ENCODE measurements around the gene LILRB5.
"Not testable (repeated sequence)": the region's sequence is repeated elsewhere in the genome, so short reads cannot be mapped to it uniquely, and the experiment has no call there.

The LILRB5 gene

DNA sequence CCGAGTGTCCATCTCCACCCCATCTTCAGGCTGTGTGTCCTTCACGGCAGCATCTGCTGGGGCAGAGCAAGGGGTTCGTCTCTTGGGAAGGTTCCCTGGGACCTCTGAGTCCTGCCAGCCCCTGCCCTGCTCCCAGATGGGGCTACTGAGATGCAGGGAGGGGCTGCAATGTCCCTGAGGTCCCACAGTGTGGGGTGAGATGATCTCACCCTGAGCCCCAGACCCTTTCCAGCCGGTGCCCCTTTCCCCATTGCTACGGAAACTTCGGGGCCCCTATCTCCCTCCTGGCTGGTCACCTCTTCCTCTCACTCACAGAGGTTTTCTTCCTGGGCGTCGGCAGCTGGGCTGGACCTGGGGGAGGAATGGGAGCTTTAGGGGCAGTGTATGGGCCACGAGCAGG lies 18.9 kb upstream of the LILRB5 start:
- no peak for DNase-seq (ENCODE audit: low spot score)

DNA sequence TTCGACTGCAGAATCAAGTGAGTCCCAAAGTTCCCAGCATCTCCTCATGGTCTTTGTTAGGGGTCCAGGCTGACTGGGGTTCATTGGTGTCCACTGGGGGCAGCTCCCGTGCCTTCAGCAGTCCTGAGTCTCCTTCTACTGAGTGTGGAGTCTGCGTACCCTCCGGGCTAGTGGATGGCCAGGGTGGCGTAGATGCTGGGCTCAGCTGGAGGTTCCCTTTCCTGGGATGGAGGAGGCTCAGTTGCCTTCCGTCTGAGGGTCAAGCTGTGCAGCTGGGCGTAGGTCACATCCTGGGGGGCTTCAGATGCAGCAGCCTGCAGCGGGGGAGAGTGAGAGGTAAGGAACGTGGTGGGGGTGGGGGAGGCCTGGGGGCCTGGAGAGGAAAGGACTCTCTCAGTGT lies 17.4 kb upstream of the LILRB5 start:
- DNase-seq (ENCODE audit: low spot score) = not testable (repeated sequence)

DNA sequence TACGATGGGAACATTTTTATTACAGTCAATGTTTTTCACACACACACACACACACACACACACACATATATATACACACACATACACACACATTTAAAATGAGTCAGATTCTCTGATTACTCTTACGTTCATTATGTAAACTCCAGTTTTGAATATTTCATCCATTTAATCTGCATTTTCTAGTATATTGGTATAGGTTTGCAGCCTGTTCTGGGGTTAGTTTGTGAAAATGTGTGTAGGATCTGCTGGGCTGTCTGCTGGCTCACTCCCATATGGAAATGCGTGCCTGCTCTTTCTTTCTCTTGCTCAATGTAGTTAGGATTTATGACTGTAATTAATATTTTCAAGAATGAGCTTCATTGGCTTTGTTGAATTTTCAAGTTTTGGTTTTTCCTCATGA lies 16.7 kb upstream of the LILRB5 start:
- no peak for DNase-seq (ENCODE audit: low spot score)

DNA sequence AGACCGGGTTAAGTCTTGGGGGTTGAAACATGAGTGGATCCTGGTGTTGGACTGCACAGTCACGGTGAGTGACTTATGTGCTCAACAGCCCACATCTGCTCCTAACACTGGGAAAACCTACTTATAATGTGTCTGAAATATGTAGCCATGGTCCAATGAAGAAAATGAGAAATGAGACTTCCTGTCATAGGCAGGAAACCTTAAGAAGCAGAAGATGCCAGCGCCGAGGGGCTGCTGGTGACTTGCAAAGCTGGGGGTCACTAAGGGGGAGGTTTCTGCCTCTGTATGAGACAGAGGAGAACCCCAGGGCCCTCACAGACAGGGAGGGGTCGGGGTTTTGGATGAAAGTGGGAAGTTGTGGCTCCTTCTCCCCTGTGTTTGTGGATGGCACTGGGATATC lies 15.1 kb upstream of the LILRB5 start:
- not testable (repeated sequence) for DNase-seq (ENCODE audit: low spot score)

DNA sequence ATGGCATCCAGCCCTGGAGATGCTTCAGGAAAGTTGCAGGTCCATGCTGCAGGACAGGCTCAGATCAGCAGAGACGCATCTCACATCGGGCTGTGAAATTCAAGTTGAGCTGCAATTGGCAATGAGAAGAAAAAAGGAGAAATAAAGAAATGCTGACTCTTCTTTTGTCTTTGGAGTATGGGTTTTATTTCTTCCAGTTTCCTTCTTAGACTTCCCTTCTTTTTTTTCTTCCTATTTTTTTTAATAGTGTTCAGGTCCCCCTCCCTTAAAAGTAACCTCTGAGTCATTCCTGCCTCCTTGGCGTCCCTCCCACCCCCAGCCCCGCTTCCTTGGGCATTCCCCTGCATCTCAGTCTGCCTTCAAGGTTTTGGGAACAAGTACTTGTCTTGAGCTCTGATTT lies 14.5 kb upstream of the LILRB5 start:
- not testable (repeated sequence) for DNase-seq (ENCODE audit: low spot score)

DNA sequence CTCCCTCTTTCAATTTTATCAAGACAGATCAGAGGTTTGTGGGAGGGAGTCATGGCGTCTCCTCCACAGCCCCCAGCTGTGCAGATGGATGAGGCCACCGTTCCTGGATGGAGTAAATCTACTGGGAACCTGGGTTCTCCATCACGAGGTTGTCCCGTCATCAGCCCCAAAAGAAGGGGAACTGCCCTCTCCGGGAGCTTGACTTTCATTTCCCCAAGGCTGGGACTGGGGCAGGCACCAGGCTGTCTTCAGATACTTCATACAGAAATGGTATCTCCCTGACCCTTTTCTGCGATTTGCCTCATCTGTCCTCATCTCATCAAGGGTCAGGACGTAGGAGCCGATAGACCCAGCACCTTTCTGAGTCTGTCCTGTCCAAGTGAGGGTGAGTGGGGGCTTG lies 14.0 kb upstream of the LILRB5 start:
- no peak for DNase-seq (ENCODE audit: low spot score)

DNA sequence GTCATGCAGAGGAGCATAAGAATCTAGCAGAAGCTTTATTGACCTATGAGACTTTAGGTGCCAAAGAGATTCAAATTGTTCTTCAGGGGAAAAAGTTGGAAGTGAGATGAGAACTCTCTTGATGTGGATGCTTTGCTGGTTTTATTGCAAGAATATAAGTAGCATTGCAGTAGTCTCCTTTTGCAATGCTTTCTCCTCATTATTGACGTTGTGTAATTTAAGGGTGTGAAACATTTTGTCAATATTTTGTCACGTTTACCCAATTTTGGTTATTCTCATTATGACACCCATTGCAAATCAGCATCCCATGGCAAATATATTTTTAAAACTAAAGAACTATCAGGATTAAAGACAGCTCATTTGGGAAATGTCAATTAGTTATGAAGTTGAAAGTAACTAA lies 11.9 kb upstream of the LILRB5 start:
- no peak for DNase-seq (ENCODE audit: low spot score)

DNA sequence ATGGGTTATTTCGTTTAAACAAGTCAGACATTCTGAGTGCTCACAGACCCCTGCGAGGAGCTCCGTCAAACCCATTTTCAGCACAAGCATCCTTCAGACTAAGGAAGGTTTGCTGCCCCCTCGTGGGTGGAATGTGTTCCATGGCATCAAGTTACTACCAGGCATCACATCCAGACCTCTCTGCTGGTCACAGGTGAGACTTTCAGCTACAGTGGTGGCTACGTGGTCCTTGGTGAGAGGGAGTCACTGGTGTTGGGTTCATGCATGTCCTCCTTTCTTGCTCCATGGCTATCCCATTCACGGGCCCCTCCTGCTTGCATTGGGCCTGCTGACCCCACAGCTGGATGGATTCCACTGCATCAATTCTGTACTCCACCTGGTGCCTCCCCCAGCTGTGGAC lies 9.1 kb upstream of the LILRB5 start:
- peak; percentile 52 for DNase-seq (ENCODE audit: low spot score)

DNA sequence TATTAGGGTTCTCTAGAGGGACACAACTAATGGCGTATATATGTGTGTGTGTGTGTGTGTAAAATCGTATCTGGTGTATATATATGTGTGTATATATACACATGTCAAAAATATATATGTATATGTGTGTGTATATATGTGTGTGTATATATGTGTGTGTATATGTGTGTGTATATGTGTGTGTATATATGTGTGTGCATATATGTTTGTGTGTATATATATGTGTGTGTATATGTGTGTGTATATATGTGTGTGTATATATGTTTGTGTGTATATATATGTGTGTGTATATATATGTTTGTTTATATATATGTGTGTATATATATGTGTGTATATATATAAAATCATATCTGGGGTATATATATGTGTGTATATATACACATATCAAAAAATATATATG lies 5.4 kb upstream of the LILRB5 start:
- DNase-seq (ENCODE audit: low spot score) = no peak

DNA sequence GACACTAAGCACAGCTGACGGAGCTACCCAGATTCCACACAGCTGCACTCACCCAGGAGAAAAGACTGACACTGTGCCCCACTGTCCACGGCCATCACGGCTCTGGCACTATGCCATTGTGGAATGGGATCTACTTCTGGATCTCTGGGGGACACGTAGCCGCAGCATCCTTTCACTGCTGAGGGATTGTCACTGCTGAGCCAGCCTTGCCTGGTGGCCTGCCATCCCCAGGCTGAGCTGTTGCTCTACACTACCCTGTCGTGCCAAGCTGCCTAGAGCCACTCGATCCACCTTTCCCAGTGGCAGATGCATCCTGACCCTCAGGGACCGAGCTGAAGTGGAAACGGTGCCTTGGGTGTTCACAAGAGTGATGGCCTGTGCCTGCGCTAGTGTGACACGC lies 5.0 kb upstream of the LILRB5 start:
- no peak for DNase-seq (ENCODE audit: low spot score)

DNA sequence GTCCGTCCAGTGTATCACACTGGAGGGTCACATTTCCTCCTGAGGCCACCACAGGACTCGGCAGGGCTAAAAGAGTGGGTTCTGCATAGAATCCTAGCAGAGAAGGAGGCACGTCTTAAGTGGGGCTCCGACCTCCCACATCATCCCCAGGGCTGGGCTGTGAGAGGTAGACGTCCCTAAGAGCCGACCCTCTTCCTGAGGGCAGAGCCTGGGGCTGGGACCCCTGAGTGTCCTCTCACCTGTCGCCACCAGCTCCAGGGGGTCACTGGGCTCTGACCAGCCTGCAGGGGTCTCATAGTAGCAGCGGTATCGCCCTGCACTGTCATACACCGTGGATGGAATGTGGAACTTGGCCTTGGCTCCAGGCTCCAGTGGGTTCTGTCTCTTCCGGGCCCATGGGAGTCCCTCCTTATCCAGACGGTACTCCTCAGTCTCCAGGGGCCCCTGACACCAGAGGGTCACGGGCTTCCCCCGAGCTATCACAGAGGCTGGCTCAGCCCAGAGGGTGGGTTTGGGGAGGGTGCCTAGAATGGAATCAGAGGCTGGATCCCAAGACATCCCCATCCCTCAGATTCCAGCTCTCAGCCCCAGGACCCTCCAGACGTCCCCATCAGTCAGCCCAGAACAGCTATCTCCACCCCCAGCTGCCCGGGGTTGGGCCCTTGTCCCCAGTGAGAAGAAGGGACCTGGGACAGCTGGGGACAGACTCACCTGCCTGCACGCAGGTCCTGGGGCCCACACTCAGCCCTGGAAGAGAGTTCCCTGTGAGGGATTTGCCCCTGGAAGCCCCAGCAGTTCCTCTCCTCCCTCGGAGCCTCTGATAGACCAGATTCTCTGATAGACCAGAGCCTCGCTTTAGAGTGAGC lies 590 bp downstream of the LILRB5 start:
- no peak for DNase-seq (ENCODE audit: low spot score)

DNA sequence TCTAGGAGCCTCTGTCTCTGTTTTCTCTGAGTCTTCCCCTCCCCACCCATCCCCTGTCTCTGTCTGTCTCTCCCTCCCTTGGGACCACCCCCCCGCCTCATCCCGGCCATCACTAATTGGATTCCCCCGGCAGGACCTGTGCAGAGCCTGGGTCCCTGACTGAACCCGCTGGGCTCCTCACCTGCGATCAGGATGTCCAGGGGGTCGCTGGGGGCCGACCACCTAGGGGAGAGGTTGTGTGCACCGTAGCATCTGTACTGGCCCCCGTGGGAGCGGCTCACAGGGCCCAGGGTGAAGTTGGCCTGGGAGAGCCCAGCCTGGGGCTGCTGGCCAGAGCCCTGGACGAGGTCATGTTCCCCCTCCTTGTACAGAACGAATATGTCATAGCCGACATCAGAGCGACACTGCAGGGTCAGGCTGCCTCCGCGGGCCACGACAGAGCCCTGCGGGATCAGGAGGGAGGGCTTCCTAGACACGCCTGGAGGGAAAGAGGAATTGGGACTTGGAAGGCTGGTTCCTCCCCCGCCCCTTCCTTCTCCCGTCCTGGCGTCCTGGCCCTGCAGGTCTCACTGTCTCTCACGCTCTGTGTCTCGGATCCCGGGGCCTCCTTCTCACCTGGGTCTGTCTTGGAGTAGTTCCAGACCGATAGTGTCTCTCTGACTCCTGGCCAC lies 1.8 kb downstream of the LILRB5 start:
- DNase-seq (ENCODE audit: low spot score) = no peak

DNA sequence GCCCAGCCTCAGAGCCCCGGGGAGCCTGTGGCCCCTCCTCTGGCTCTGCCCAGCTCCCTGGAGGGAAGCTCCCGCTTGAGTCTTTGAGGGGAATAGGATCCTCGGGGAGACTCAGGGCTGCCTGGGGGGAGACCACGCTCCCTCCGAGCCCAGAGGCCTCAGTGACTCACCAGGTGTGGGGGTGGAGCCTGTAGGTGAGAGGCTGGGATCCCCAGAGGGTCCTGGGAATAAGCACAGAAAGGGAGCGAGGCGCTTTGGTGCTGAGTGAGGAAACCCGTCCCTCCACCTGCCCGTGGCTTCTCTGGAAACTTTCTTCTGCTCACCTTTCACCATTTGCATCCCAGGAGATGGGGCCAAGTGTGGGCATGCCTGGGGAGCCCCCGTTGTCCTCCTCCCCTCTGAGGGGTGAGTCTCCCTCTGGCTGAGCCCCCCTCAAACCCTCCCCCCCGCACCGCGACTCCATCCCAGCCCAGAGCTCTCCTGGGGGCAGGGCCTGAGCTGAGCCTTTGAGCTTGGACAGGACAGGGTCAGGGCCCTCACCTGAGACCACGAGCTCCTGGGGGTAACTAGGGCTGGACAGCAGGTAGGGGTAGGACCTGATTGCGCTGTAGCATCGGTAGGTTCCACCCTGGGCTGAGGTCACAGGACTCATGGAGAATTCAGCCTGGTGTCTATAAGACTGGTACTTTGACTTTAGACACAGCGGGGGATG lies 2.7 kb downstream of the LILRB5 start:
- no peak for DNase-seq (ENCODE audit: low spot score)

DNA sequence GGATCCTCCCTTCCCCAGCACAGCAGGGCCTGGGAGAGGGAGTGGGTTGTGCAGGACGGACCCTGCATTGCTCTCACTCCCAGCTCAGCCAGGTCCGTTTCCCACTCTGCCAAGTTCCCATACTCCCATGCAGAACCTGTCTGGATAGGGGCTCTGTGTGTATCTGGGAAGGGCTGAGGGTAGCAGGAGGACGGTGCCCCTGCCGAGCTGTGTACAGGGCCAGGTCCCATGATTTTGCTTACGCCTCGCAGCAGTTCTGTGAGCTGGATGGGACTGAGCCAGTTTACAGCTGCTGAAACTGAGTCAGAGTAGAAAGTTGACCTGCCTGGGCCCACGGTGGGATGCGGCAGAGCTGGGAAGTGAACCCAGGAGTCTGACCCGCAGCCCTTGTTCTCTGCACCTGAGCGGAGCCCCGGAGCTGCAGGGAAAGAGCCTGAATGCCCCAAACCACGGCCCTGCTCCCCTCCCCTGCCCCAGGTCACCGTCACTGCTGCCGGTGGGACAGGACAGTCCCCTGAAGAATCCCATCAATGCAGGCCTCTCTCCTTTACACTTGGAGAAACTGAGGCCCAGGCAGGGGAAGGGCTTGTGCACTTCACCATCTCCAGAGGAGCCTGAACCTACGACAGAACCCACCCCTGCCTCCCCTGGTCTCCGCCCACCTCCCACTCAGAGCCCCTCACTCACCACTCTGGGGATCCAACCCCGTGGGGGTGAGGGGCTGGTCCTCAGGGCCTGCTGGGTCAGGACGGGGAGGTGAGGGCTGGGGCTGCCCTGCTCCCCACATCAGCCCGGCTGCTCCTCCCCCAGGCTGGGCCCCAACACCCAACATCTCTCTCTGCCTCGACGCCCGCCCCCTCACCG lies 3.5 kb downstream of the LILRB5 start:
- no peak for DNase-seq (ENCODE audit: low spot score)

DNA sequence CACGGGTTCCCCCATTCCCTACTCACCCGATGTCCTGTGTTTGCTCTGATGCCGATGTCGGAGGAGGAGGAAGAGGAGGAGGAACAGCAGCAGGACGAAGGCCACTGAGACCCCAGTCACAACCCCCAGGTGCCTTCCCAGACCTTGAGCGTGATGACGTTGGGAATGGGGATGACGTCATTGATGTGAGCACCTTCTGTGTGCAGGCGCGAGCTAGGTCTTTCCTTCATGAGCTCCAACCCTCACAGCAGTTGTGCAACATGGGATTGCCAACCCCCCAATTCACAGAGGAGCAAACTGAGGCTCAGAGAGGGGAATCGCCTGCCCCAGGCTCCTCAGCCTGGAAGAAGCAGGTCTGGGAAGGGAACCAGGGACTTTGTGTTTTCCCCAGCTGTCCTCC lies 4.2 kb downstream of the LILRB5 start:
- DNase-seq (ENCODE audit: low spot score) = no peak

DNA sequence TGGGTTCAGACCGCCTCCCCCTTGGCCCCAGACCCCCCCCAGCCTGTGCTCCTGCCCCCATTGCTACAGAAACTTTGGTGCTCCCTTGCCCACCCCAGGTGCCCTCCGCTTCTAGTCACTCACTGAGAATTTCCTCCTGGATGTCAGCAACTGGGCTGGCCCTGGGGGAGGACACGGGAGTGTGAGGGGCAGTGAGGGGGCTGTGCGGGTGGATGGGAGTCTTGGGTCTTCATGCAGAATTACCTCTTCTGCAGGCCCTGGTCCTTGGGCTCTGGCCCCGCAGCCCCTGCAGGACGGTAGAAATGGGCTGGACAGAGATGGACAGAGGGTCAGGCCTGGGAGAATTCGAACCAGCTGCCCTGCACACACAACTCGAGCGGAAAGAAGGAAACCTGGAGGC lies 4.8 kb downstream of the LILRB5 start:
- no peak for DNase-seq (ENCODE audit: low spot score)

DNA sequence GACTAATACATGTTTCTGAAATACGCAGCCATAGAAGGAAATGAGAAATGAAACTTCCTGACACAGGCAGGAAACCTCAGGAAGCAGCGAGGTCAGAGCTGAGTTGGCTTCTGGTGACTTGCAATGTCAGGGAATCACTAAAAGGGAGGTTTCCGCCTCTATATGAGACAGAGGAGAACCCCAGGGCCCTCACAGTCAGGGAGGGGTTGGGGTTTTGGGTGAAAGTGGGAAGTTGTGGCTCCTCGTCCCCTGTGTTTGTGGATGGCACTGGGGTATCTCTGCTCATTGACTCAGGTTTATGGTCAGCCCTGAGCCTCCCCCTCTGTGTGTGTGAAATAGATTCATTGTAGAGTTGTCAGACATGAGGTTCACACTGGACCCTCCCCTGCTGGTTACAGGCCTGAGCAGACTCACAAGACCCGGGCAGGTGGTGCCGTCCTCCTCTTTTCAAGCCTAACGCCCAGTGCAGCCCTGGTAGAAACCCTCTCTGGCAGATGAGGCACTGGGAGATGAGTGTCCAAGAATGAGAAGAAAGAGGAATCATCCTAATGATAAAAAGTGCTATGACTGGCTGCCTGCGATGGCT lies 9.0 kb downstream of the LILRB5 start:
- DNase-seq (ENCODE audit: low spot score) = no peak

DNA sequence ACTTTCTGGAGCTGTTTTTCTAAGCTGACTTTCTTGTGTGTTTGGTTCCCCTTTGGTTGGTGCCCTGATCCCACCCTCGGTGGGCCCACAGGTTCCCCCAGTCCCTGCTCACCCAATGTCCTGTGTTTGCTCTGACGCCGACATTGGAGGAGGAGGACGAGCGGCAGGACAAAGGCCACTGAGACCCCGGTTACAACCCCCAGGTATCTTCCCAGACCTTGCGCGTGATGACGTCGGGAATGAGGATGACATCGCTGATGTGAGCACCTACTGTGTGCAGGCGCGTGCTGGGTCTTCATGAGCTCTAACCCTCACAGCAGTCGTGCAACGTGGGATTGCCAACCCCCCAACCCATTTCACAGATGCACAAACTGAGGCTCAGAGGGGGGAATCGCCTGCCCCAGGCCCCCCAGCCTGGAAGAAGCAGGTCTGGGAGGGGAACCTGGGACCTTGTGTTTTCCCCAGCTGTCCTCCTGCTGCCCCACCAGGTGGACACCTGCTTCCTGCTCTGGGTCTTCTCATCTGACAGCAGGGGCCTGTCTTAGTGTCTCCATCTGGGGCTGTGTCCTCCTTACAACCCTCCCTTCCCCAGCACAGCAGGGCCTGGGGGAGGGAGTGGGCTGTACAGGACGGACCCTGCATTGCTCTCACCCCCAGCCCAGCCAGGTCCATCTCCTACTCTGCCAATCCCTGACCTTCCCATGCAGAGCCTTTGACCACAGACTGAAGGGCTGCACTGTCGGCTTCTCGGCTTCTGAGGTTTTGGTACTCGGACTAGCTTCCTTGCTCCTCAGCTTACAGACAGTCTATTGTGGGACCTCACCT lies 9.8 kb downstream of the LILRB5 start:
- no peak for DNase-seq (ENCODE audit: low spot score)

DNA sequence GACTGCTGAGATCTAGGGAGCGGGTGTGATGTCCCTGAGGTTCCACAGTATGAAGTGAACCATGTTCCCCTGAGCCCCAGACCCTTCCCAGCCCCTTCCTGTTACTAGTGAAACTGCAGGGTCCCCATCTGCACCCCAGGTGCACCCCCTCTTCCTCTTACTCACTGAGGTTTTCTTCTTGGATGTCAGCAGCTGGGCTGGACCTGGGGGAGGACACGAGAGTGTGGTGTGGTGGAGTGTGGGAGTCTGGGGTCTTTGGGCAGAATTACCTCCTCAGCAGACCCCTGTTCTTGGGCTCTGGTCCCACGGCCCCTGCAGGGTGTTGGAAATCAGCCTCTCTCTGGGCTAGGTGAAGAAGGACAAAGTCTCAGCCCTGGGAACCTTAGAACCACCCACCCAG lies 11.1 kb downstream of the LILRB5 start:
- no peak for DNase-seq (ENCODE audit: low spot score)

DNA sequence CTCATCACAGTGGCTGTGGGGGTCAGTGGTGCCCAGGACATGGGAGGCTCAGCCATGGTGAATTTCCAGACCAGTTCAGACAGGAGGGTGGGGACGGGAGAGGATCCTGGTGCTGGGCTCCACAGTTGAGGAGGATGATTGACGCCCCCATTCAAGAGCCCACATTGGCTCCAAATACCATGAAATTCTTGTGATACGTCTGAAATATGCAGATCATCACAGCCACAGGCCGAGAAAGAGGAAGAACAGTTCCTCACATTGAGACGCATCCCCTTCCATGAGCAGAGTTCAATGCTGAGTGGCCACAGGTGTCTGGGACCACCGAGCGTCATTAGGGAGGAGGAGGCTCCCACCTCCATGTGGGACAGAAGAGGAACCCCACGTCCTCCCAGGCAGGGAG lies 13.3 kb downstream of the LILRB5 start:
- DNase-seq (ENCODE audit: low spot score) = not testable (repeated sequence)

DNA sequence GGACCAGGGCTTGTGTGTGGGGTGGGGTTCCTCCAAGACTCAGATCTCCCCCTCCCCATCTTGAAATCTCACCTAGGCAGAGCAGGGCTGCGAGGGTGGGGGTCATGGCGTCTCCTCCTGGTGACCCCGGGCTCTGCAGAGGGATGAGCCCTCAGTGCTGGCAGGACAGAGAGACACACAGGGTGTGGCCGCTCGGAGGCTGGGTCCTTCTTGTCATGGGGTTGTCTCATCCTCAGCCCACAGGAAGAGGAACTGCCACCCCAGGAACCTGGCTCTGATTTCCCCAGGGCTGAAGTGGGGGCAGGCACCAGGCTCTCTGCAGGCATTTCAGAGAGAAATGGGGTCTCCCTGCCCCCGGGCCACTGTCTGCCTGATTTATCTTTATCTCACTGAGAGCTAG lies 14.4 kb downstream of the LILRB5 start, which contains the start of gene LILRA6:
LILRA6 (minus strand) TSS at position 145 of the 400 bp plus-strand sequence.
- DNase-seq (ENCODE audit: low spot score) = not testable (repeated sequence)

Data from hematopoietic multipotent progenitor cell treated with erythropoietin and hydrocortisone succinate and interleukin-3 and kit ligand, for 17 days (in vitro differentiated cells).